GM13977 (cell line): Measurements from ENCODE around the gene P2RY2.

Experiments used
- DNase-seq: peaks from one replicate; pipeline ENCODE4 v3.0.0; 2012; ENCODE audit warnings: low spot score
- CTCF ChIP-seq: IDR thresholded peaks from 2 replicates; pipeline ENCODE4 v1.5.1; 2012; ENCODE audit warnings: mild to moderate bottlenecking, control low read depth; ENCODE audit not compliant: insufficient read depth; ENCODE audit errors: extremely low read depth, missing control alignments
- in situ Hi-C: fragments of 300-500 bp; cut with MboI; formaldehyde crosslinking; loops from one replicate; pipeline ENCODE4 v1.12.0; 2022; ENCODE audit warnings: low sequenced_read_pairs, low pct_unique_long_range_greater_than_20kb, mixed read lengths, inconsistent platforms; ENCODE audit not compliant: unreplicated experiment

Gene P2RY2

GRCh38 chr11:73274722-73275380, 56.8 kb downstream of the P2RY2 start:
- DNase-seq: no peak
- TF ChIP-seq CTCF: no peak
- in situ Hi-C loops: no loop called here

GRCh38 chr11:73275381-73275750, 57.3 kb downstream of the P2RY2 start:
- in situ Hi-C loops: no loop called here
- no peak for DNase-seq
- no peak for TF ChIP-seq CTCF

GRCh38 chr11:73277467-73277866, 59.4 kb downstream of the P2RY2 start:
- TF ChIP-seq CTCF: no peak
- in situ Hi-C loops: no loop called here
- DNase-seq: no peak

GRCh38 chr11:73280626-73281025, 62.5 kb downstream of the P2RY2 start:
- no peak for TF ChIP-seq CTCF
- DNase-seq: no peak
- in situ Hi-C loops: no loop called here

- in situ Hi-C loops: no loop called here
- DNase-seq: no peak
- TF ChIP-seq CTCF: no peak
Observed at GRCh38 chr11:73281201-73281741, 63.2 kb downstream of the P2RY2 start.

- in situ Hi-C loops: no loop called here
- no peak for TF ChIP-seq CTCF
- no peak for DNase-seq
Observed at GRCh38 chr11:73281796-73282660, 63.9 kb downstream of the P2RY2 start.
